GM15510 (cell line): Measurements from ENCODE around the gene CHIT1.

Source experiments
- POLR2A ChIP-seq: IDR thresholded peaks from 3 replicates; pipeline ENCODE4 v1.6.1; 2011; ENCODE audit warnings: borderline replicate concordance; ENCODE audit not compliant: insufficient read length; ENCODE audit errors: extremely low read depth

CHIT1 gene

DNA sequence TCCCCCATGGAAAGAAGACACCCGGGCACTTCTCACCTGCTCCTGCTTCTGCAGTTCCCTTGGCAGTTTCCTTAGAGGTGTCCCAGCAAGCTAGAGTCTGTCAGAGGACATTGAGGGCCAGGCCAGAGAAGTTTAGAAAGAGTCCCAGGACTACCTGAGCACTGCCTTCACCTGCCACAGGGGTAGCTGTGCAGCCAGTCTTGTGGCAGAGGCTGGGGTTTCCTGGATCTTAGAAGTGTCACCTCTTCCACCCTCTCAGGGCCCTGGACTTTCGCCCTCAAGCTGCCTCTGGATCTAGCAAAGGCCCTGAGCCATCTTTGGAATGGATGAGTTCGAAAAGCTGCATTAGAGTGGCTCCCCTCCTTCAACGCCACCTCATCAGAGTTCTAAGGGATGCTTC is 41.0 kb upstream of the CHIT1 start:
- TF ChIP-seq POLR2A = no peak

DNA sequence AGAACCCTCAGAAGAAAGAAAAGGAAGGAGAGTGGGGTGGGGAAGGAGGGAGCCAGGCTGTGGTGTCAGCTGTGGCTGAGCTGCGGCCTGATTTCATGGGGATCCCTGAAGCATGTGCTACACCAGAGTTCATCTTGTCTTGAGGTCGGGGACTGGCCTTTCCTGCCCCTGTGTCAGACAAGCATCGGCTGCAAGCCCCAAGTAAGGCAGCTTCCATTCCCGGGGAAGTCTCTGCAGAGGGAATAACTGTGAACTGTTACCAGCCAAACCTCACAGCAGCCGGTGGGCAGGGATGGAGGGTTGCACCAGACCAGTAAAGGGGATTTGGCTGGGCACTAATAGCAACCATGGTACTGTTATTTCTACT is 40.2 kb upstream of the CHIT1 start:
- TF ChIP-seq POLR2A = no peak

DNA sequence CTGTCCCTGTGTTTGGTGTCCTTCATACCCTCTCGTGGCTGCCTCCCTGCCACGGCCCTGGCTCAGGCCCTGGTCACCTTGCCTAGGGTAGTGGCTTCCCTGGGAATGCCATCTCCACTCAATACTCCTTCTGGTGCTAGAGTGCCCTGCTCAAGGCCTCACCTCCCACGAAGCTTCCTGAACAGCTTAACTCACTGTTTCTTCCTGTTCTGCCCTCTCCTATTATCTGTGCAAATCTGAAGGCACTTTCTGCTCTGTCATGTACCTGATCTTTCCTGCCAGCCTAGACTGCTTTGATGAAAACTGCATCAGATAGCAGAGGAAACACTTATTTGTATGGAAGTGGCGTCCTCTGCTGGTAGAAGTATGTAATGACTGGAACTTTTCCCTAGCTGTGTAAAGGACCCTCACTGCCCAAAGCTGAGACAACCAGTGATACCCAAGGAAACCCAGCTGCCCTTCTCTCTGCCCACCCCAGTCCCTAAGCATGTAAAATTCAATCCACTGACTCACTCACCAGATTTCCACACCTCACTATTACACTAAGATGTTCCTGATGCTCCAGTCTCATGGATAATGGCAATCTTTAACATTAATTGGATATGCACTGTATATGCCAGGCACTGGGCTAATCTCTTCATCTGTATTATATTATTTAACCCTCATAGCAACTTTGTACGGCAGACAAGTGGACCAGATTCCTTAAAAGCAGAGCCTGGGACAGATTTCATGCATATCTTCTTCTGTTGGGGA is 39.6 kb upstream of the CHIT1 start:
- TF ChIP-seq POLR2A = no peak

DNA sequence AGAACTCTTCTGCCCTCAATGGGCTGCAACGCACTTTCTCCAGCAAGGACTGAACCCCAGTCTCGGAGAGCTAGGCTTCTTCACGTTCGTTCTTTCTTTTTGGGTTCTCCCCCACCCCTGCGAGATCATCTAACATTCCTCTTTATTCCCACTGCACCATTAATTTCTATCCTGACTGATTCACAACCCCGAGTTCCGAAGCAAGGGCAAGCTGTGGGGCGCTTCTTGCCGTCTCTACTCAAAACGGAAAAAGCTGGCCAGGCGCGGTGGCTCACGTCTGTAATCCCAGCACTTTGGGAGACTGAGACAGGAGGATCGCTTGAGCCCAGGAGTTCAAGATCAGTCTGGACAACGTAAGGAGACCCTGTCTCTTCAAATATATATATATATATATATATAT is 38.4 kb upstream of the CHIT1 start:
- no peak for TF ChIP-seq POLR2A

DNA sequence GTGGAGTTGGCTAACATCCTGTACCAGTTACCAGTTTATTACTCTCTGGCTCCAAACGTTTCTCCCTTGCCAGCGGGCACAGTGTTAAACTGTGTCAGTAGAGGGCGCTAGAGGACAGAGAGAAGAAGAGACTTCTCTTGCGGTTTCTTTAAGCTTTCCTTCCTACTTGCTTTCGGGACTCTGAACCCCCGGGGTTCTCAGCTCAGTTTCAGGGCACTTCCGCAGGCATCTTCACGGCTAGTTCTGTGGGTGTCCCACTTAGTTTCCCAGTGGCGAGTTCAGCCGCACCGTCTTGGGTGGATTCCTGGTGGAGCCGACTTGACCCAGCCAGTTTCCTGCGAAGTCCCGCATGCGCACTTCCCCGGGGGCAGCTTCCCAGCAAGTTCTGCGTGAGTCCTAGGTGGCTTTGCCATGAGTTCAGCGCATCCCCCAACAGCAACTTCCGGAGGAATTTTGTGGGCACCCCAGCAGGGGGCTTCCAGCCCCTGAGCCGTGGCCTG is 37.9 kb upstream of the CHIT1 start:
- TF ChIP-seq POLR2A = no peak

DNA sequence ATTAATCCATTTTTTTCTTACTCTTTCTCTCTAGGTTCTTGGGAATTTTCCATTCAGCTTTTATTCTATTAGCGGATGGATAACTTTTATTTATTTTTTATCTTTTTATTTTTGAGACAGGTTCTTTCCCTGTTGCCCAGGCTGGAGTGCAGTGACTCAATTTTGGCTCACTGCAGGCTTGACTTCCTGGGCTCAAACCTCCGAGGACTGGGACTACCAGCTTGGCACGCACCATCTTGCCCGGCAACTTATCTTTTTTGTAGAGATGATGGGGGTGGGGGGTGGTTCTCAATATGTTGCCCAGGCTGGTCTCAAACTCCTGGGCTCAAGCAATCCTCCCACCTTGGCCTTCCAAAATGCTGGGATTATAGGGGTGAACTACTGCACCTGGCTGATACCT is 36.1 kb upstream of the CHIT1 start:
- TF ChIP-seq POLR2A = no peak

DNA sequence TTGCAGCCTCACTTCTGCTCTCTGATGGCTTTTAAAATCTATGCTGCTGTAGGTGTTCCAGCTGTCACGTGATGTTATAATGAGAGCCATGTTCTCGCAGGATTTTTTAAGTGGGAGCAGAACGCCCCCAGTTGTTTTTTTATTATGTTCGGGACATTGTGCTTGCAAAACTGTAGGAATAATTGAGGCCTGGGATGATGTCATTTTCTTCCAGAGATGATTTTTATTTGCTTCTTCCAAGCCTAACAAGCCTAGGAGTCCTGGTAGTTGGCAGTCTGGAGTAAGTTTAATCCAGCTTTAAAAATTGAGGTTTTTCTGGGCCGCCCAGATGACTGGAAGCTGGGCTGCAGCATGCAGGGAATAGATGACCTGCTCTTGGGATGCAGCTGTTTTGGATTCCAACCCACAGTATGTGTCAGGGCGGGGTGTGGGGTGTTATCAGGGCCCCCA is 34.6 kb upstream of the CHIT1 start:
- no peak for TF ChIP-seq POLR2A

DNA sequence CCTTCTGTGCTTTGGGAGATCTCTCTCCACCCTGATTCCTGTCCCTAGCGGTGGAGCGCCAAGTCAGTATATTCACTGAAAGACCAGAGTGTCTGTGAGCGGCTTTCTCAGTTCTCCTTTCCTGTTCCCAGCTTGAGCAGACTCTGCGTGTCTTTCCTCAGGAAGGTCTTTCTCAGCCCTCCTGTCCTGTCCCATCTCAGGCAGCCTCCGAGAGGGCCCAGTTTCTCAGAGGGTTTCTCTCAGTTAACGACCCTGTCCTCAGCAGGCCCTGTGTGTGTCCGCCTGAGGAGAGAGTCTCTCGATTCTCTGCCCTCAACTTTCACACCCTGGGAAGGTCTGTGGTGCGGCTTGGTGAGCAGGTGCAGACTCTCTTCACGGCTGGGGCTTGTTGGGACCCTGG is 34.0 kb upstream of the CHIT1 start:
- TF ChIP-seq POLR2A = no peak

DNA sequence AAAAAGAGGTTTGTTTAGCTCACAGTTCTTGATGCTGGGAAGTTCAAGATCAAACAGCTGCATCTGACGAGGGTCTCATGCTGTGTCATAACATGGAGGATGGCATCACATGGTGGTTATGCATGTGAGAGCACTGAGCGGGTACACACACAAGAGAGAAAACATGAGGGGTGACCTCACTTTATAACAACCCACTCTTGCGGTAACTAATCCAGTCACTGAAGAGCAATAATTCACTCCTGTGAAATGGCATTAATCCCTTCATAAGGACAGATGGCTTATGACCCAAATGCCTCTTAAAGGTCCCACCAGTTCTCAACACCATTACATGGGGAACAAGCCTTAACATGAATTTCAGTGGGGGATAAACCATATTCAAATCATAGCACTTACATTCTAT is 23.2 kb upstream of the CHIT1 start:
- no peak for TF ChIP-seq POLR2A

DNA sequence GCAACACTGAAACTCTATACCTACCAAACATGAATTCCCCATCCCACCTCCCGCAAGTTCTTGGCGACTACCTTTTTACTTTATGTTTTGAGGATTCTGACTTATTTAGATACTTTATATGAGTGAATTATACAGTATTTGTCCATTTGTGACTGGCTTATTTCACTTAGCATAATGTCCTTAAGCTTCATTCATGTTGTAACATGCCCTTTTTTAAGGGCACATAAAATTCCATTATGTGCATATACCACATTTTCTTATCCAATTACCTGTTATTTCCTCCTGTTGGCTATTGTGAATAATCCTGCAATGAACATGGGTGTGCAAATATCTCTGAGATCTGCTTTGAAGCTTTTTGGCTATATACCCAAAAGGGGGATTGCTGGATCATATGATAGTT is 22.0 kb upstream of the CHIT1 start:
- no peak for TF ChIP-seq POLR2A

DNA sequence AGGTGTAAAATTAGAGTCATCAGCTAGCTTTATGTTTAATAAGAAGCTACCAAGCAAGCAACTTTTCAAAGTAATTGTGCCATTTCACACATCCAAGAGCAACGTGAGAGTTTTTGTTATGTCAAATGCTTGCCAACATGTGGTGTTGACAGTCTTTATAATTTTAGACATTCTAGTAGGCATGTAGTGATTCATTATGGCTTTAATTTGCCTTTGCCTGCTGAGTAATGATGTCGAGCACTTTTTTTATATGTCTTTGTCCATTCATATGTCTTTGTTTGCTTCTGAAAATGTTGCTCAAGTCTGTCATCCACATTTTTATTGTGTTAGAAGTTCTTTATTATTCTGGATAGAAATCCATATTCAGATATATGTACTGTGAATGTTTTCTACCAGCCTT is 21.4 kb upstream of the CHIT1 start:
- no peak for TF ChIP-seq POLR2A

DNA sequence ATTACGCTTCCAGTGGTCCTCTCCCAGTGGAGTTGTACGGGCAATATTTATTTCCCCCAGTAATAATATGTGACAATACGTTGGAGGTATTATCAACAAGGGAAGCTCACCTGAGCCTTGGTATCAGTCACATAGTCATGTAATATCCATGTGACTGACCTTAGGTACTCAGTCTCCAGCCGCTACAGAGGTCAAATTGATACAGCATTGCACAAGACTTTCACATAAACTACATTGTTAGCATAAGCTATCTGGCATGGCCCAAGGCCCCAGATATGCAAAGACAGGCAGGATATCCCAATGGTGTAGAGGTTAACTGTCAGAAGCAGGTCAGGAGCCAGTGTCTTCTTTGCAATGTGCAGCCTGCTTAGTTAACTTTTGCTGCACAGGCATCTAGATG is 15.3 kb upstream of the CHIT1 start:
- no peak for TF ChIP-seq POLR2A

DNA sequence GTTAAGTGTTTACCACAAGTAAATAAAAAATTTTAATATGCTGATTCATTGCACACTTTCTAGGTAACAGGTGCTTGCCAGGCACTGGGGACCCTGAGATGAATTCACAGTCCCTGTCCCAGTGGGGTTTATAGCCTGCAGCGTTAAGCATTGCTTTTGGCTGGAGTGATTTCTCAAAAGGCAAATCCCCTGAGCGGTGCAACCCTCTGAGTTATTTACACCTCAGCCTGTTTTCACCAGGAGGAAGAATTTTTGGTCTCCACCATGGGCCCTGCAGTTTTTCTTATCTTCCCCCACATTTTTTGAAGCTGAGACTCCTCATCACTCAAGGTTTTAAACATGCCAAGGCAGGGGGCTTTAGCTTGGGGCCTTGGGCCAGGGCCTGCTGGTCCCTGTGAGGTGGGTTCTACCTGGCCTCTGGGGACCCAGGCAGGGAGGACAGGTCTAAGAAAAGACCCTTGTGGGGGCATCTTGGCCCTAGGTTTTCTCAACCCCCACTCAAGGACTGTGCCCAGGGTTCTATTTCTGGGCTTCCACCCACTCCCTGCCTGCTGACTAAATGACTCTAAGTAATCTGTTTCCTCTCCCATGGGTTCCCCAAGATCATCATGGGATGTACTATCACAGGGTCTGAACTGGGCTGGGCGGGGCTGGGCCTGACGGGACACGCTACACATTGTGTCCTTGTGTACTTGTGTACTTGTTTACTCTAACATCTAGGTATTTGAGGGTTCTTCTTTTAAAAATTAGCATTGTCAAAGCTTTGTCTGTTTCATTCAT is 10.2 kb upstream of the CHIT1 start:
- no peak for TF ChIP-seq POLR2A

DNA sequence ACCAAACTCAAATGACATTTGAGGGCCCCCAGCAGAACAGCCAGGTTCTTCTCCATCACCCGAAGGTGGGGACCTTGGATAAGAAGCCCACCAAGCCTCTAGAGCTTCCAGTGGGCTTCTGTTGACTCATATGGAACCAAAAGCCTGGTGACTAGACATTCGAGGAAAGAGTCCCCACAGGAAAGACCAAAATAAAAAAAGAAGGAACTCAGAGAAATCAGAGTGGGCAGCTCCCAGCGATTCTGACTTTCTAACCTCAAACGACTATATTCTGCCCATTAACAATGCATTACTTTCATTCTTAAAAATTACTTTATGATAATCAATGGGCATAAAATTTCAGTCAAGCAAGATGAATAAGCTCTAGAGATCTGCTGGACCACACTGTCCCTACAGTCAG is 9.6 kb upstream of the CHIT1 start:
- no peak for TF ChIP-seq POLR2A

DNA sequence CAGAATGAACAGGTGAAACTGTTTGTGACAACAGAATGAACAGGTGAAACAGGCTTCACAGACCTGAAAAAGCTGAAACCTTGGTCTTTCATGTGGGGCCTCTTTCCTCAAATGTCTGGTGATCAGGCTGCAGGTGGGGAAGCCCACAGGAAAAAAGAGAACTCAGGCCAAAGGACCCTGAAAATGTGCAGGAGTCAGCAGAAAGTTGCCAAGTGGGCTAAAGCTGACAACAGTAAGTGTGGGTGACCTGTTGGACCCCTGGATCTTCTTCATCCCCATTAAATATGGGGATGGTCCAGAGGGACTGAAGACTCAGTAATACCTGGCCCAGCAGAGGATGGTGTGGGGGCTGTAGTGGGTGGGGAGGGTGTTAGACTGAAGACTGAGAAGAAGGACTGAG is 9.1 kb upstream of the CHIT1 start:
- TF ChIP-seq POLR2A = no peak

DNA sequence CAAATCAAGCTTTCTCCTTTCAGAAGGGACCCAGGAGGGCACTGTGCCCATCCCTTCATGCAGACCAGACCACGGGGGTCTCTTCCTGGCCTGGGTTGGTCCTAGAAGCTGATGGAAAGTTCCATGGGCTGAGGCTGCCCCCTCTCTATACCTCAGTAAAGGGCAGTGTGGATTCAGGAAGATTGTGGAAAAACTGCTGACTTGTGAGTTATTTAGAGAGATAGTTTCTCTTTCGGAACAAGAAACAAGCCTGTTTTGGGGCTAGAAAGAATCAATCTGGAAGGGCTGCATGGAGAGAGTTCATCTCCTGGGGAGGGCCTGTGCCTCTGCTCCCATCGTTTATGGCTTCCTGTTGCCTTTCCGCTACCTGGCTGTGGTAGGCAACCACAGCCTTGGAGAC is 803 bp downstream of the CHIT1 start:
- no peak for TF ChIP-seq POLR2A

DNA sequence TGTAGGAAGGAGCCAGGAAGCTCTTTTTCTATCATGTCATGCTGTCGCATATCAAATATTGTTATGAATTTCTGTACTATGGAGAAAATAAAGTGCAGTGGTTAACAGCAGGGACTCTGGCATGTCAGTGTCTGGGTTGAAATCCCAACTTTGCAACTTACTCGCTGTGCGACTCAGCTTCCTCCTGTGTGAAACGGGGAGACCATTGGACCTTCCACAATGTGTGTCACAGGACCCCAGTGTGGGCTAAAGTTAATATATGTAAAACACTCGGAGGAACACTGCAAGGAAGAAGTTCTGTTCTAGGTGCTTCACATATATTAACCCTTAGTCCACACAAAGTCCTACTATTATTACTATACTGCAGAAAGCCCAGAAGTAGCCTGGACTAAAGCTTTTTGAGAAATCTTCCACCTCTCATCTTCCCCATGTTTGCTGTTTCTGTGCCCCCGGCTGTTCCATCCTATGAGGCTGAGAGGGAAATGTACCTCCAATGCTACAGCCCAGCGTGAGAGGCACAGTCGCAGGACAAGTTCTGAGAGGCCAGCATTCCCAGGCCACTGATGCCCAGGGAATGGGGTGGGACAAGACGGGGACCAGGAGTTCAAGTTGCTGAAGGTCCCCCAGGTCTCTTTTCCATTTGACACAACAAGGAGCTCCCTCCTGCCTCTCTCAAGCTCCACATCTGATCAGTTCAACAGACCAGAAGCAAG is 1.9 kb downstream of the CHIT1 start:
- TF ChIP-seq POLR2A = no peak

DNA sequence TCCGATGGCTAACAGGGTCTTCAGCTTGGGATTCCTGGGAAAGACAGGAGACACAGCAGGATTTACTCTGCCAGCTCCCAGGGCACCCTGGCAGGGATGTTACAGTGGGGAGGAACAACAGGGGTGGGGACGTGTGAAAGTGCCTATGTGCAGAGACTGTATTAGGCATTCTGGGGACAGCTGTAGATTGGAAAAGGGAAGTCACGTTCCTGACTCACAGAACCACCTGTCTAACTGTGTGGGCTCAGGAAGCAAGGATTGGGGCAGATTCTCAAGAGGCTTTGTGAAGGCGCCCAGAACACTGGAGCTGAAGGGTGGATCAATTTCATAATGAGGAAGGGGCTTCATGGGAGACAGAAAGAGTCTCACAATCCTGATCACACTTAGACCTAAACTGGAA is 4.4 kb downstream of the CHIT1 start:
- no peak for TF ChIP-seq POLR2A
